HG03575 (cell line): ENCODE measurements around the gene ZNF497.
"Not testable (repeated sequence)": the region's sequence is repeated elsewhere in the genome, so short reads cannot be mapped to it uniquely, and the experiment has no call there.

ENCODE experiments used
- ATAC-seq: cut with Tn5 transposase; IDR thresholded peaks from one replicate; pipeline ENCODE4 v1.9.1; 2021; ENCODE audit not compliant: unreplicated experiment, insufficient number of reproducible peaks, low FRiP score; ENCODE audit errors: extremely low read depth

ZNF497 gene

DNA sequence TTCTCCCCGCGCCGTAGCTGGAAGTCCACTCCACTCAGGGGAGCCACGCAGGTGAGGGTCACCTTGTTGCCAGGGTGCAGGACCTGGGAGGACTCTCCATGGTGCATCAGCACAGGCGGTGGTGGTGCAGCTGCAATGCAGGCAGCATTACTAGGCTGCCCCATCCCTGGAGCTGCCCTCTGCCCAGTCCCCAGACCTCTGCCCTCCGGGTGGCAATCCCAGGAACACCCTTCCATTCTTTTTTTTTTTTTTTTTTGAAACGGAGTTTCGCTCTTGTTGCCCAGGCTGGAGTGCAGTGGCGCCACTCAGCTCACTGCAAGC, 11.0 kb downstream of the ZNF497 start:
- ATAC-seq = no peak

DNA sequence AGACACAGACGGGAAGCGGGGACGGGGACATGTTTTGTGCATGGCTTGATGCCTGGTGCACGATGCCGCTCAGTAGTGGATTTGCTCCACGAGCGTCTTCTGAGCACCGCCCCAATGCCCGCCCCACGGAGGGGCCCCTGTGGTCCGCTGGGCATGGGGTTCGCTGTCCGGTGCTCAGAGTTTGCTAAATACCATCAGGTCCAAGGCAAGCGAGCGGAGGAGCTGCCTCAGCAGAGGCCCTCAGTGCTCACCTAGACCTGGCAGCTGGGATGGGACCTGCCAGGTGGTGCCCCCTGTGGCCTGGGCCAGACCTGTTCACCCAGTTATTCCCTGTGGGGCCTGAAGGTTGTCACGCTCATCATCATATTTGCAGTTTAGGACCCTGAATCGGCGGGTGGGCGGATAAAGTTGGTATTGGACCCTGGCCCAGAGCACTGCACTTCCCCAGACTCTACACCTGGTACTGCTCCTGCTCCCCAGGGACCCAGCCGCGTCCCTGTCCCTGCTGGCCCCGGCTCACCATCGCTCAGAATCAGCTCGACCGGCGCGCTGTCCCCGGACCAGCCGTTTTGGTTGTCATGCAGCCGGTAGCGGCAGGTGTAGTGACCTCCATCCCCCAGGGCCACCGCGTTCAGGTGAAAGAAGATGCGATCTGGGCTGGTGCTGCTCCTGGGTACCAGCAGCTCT, 11.5 kb downstream of the ZNF497 start:
- ATAC-seq = no peak

DNA sequence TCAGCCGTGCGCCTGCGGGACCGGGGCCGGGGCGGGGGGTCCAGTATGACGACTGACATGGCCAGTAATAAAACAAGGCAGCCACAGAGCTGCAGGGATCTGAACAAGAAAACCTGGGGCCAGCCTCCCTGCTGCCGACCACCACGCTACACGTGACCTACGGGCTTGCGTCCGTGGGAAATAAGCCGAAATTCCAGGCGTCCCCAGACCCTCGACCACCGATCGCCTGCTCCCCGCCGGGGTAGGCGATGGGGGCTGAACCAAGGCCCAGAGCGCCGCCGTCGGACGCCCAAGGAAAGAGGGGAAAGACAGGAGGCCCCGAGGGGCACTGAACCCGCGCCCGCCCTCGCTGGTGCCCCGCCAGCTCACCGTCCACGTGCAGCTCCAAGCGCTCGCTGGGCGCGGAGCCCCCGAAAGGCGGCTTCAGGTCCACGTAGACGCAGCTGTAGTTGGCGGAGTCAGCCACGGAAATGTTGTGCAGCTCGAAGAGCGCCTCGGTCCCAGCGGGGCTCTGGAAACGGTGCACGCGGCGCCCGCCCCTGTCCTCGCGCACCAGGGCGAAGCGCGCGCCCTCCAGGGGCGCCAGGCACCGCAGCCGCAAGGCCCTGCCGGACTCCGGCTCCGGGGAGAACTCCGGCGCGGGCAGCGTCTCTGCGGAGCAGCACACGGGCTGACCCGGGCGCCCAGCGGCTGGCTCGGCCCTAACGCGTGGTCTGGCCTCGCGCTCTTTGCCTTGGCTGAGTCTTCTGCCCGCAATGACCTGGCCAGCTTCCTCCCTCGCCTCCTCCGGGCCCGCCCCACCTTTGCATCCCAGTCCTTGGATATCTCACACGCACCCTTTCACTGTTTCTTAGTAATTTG, 12.3 kb downstream of the ZNF497 start:
- ATAC-seq = no peak

DNA sequence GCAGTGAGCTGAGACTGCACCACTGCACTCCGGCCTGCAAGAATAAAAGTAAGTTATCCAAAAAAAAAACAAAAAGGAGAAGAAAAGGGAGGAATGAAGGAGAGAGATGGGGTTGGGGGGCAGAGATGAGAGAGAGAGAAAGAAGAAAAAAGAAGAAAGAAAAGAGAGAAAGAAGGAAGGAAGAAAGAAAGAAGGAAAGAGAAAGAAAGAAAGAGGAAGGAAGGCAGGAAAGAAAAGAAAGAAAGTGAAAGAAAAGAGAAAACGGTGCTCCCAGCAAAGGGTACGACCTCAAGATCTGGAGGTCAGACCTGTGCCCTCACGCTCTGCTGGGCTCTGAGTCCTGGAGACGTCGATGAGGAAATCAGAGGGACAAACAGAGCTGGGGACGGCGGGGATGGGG, 13.0 kb downstream of the ZNF497 start:
- no peak for ATAC-seq

DNA sequence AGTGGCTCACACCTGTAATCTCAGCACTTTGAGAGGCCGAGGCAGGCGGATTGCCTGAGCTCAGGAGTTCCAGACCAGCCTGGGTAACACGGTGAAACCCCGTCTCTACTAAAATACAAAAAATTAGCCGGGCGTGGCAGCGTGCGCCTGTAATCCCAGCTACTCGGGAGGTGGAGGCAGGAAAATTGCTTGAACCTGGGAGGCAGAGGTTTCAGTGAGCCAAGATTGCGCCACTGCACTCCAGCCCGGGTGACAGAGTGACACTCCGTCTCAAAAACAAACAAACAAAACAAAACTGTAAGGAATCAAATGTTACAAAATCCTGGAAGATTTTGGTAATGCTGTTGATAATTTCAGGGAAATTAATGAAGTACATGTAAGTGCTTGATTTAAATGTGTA, 14.5 kb downstream of the ZNF497 start:
- not testable (repeated sequence) for ATAC-seq

DNA sequence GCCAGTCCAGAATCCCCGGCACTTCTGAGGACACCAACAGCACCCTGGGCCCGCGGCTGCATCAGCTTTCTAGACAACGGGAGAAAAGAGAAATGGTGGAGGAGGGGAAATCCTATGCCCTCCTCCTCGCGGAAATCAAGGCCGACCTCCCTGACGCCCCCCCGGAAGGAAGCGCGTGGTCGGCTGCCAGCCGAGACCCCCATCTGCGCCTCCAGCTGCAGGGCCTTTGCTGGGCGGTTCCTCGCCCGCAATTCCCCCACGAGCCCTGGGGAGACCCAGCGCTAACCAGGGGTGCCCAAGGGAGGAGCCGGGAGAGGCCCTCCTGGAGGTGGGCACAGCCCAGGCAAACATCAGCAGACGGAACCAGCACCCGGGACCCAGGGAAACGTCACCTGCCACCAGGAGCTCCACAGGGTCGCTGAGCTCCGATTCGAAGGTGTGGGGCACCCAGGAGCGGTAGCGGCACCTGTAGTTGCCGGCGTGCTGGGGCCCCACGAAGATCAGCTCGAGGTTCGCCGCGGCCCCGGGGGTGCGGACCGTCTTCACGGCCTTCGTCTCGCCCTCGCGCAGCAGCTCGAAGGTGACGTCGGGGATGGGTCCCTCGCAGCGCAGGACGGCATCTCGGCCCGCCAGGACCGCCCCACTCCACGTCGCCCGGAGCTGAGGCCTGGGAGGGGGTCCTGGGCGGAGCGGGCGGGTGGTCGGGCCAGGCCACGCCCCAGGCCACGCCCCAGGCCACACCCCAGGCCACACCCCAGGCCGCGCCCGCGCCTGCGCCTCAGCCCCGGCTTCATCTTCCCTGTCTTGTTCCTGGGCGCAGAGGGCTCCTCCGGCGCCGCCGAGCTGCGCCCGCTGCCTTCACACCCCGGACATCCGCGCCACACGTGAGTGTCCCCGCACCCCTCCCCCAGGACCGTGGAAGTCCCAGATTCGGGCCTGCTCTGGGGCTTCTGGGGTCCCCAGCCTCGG, 15.3 kb downstream of the ZNF497 start:
- ATAC-seq = no peak

DNA sequence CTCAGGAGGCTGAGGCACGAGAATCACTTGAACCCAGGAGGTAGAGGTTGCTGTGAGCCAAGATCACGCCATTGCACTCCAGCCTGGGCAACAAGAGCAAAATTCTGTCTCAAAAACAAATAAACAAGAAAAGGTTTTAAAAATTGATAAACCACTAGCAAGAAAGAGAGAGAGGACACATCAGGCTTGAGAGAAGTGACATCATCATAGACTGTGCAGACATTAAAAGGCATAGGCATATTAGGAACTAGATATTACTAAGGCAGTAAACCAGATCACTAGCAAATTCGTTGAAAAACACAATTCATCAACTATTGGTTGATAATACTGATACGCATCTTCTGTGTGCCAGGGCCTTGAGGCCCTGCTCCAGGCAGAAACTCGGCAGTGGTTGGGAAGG, 17.0 kb downstream of the ZNF497 start:
- no peak for ATAC-seq

DNA sequence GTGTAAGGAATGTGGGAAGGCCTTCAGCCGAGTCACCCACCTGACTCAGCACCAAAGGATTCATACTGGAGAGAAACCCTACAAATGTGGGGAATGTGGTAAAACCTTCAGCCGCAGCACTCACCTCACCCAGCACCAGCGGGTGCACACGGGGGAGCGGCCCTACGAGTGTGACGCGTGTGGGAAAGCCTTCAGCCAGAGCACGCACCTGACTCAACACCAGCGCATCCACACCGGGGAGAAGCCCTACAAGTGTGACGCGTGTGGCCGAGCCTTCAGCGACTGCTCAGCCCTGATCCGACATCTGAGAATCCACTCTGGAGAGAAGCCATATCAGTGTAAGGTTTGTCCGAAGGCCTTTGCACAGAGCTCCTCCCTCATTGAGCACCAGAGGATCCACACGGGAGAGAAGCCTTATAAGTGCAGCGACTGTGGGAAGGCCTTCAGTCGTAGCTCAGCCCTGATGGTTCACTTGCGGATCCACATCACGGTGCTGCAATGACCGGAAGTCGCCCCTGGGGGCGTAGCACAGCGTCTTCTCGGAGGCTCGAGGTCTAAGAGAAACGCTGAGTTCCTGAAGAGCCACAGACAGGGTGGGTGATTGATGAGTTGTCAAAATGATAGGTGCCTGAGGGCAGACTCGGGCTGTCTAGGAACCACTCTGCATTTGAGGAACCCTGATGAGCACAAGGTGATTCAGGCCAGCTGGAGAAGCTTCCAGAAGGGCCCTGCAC, 23.6 kb downstream of the ZNF497 start:
- ATAC-seq = no peak

DNA sequence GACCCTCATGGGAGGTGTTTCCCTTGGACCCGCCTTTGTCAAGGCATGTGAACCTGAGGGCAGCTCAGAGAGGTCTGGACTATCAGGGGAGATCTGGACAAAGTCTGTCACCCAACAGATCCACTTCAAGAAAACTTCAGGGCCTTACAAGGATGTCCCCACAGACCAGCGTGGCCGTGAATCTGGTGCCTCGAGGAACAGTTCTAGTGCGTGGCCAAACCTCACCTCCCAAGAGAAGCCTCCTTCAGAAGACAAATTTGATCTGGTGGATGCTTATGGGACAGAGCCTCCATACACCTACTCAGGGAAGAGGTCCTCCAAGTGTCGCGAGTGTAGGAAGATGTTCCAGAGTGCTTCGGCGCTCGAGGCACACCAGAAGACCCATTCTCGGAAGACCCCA, 24.2 kb downstream of the ZNF497 start:
- ATAC-seq = no peak

DNA sequence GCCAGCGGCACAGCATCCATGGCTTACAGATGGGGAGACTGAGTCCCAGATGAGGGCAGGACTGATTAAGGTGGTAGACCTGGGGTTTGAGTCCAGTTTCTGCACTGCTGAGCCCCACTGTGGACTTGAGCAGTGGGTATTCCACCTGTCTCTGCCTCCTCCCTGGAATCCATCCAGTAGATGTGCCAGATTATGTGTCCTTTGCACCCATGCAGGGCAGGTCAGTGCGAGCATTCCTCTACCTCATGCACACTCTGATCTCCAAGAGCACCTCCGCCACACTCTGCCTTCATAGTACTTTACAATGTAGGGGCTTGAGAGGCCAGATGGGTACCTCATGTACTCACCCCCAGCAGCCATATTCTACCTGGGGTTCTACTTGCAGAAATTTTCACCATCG, 25.7 kb downstream of the ZNF497 start:
- ATAC-seq = no peak

DNA sequence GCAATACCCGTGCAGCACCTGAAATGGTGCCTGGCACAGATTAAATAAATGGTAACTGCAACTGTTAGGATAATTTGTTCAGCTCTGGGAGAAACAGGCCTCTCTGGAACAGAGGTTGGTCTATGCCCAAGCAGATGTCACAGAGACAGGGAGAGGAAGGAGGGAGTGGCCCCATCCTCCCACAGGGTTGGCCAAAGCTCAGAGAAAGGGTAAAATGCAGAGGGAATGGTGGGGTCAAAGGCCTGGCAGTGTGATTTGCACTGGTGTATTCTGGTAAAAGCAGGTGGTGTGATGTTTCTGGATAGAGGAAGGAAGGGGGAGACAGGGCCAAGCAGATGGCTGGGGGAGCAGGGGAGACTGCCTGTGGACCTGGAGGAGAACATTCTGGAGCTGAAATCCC, 26.3 kb downstream of the ZNF497 start:
- ATAC-seq = no peak

DNA sequence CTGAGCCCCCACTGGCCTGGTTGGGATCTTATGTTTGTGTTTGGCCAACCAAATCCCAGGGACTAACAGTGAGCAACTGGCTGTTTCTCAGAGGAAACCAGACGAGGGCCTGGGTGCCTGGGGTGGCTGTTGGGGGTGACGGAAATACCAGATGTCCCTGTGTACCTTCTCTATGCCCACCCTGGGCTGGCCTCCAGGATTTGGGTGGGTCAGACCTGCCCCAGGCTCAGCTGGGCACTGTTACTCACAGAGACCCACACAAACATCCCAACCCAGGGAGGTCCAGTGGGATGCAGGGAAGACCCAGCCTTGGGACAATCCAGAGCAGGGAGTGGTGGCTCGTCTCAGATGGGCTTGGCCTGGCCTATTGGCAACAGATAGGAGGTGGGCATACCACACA, 26.9 kb downstream of the ZNF497 start:
- no peak for ATAC-seq

DNA sequence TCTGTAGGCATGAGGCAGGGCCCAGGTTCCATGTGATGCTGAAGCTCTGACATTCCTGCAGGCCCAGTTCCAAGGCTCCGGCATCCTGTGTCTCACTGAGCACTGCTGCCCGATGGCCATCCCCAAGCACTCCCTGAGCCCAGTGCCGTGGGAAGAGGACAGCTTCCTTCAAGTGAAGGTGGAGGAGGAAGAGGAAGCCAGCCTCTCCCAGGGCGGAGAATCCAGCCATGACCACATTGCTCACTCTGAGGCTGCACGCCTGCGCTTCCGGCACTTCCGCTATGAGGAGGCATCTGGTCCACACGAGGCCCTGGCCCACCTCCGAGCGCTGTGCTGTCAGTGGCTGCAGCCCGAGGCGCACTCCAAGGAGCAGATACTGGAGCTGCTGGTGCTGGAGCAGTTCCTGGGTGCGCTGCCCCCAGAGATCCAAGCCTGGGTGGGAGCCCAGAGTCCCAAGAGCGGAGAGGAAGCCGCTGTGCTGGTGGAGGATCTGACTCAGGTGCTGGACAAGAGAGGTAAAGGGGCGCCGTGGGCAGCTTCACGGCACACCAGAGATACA, 27.8 kb downstream of the ZNF497 start:
- no peak for ATAC-seq

DNA sequence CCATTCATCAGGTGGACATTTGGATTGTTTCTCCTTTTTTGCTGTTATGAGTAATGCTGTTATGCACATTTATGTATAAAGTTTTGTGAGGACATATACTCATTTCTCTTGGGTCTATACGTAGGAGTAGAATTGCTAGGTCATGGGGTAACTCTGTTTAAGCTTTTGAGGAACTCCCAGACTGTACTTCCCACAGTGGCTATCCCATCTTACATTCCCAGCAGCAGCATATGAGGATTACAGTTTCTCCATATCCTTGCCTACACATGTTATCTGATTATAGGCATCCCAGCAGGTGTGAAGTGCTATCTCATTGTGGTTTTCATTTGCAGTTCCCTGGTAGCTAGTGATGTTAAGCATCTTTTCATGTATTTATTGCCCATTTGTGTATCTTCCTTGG, 29.9 kb downstream of the ZNF497 start:
- no peak for ATAC-seq

DNA sequence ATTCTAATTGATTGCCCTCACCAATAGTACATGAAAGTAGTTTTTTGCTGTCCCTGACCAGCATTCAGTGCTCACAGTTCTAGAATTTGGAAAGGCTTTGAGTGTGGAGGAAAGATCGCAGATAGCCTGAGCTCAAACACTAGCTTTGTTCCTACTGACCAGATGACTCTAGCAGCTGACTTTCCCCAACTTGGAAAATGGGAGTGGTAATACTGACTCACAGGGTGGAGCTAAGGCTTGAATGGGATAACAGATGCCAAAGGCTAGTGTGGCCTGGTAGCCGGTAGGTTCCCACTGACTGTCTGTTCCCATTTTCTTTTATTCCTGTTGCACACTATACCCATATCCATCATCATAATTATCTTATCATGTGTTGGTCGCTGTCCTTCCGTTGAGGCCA, 32.1 kb downstream of the ZNF497 start:
- no peak for ATAC-seq

DNA sequence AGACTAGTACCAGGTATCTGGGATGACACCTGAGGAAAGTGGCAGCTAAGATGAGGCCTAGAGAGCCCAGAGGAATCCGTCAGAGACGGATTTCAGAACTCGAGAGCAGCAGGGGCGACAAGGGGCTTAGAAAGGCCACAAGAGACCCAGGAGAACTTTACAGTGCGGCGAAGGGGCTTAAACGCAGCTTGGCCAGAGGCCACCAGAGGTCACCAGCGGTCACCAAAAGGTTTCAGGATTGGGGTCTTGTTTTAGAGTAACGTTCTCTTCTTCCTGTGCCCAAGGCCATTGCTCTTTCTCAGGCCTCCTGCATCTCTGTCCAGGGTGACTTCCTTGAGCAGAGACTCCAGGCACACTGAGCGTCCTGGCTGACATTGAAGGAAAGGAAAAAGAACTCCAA, 33.6 kb downstream of the ZNF497 start:
- ATAC-seq = no peak

DNA sequence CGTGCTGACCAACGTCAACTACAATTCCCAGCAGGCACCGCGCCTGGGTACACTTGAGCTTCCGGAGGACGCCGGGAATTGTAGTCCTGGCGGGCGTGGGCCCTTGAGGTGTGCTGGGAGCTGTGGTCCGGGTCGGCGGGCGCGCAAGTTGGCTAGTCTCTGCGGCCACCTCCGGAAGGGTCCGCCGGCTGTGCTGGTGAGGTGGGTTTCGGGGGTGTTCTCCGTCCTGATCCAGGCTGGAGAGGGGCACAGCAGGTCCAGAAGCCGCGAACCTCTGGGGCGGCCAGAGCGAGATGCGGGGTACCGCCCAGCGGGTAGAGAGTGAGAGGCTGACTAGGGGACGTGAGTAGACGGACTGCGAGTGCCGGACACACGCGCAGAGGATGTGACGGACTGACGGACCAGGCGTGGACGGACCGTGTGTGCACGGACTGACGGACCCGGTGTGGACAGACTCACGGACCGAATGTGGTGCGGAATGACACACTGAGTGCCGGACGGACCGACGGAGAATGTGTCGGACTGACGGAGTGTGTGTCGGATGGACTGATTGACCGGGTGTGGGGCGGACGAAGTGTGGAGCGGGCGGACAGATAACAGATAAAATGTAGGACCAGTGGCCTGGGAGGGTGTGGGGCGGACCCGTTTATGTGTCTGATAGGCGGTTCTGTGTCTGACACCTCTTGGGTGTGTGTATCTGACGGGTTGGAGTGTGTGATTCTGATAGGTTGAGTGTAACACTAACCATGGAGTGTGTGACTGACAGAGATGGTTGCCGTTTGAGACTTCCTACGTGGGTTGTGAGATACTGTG, 35.4 kb downstream of the ZNF497 start, which contains the start of gene ZSCAN22:
Gene ZSCAN22, plus strand, starts transcription at position 81 of the 813 bp plus-strand sequence. CDS start 7,809 bp downstream, outside the sequence.
- ATAC-seq = no peak

DNA sequence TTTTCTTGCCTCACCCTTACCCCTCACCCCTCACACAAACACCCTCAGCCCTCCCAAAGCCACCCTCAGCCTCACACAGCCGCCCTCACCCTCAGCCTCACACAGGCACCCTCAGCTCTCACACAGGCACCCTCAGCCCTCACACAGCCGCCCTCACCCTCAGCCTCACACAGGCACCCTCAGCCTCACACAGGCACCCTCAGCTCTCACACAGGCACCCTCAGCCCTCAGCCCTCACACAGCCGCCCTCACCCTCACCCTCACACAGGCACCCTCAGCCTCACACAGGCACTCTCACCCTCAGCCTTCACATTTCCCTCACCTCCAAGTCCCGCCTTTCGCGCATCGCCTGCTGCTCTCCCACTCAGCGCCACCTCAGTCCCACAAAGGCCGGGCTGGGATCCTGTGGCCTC, 36.0 kb downstream of the ZNF497 start:
- no peak for ATAC-seq
